ENCODE measurements around the gene ZNF207. TPM values are rescaled to one million over a fixed set of nuclear protein-coding genes. Genes with fewer than 3 reads are reported as not detected.
"Not testable (repeated sequence)": the region's sequence is repeated elsewhere in the genome, so short reads cannot be mapped to it uniquely, and the experiment has no call there.

Gene ZNF207
- total RNA-seq, 1 experiment from 2014 or later = 177 TPM

GRCh38 chr17:32385971-32386370 is 36.0 kb downstream of the ZNF207 start:
- no peak for DNase-seq (ENCODE audit: low spot score)
- ChIA-PET POLR2A (ENCODE audit: low non-redundant PET) (no interaction called here), CTCF (no interaction called here)
- H3K36me3 ChIP-seq (ENCODE audit: insufficient read depth, low read length, poor library complexity, severe bottlenecking) = peaks cover 2% of the 10 kb centered on the region
- H3K27ac ChIP-seq (ENCODE audit: low read depth, low read length, poor library complexity, severe bottlenecking) = no peak overlapping the region
- TF ChIP-seq EZH2 (IDR thresholded peaks at IDR 0.05; ENCODE audit: borderline replicate concordance, low read depth, low read length, poor library complexity, severe bottlenecking) (no peak), CTCF (conservative IDR thresholded peaks at IDR 0.05; ENCODE audit: low read depth, low read length) (no peak)
- H3K9me3 ChIP-seq (ENCODE audit: low read depth, low read length, poor library complexity, severe bottlenecking) = no peaks in the 10 kb centered on the region
- intact Hi-C loops (cut with micrococcal nuclease; ENCODE audit: unreplicated experiment) = no loop called here
- no peaks in the 10 kb centered on the region for H3K4me1 ChIP-seq (ENCODE audit: insufficient read depth, low read length, poor library complexity, severe bottlenecking)
- H3K27me3 ChIP-seq (replicated peaks; ENCODE audit: insufficient read depth, low read depth, low read length, poor library complexity) = no peaks in the 10 kb centered on the region
- H3K4me3 ChIP-seq (ENCODE audit: low read depth, low read length, poor library complexity, severe bottlenecking) = no peak overlapping the region
- BruUV-seq (replicated peaks) = no TSS peak

GRCh38 chr17:32386844-32387243 is 36.9 kb downstream of the ZNF207 start:
- DNase-seq (ENCODE audit: low spot score) = no peak
- intact Hi-C loops (cut with micrococcal nuclease; ENCODE audit: unreplicated experiment) = no loop called here
- H3K27me3 ChIP-seq (replicated peaks; ENCODE audit: insufficient read depth, low read depth, low read length, poor library complexity) = no peaks in the 10 kb centered on the region
- BruUV-seq (replicated peaks) = TSS peak; percentile 11
- no peak overlapping the region for H3K4me3 ChIP-seq (ENCODE audit: low read depth, low read length, poor library complexity, severe bottlenecking)
- ChIA-PET POLR2A (ENCODE audit: low non-redundant PET) (no interaction called here), CTCF (no interaction called here)
- no peak for TF ChIP-seq EZH2 (IDR thresholded peaks at IDR 0.05; ENCODE audit: borderline replicate concordance, low read depth, low read length, poor library complexity, severe bottlenecking)
- no peak for TF ChIP-seq CTCF (conservative IDR thresholded peaks at IDR 0.05; ENCODE audit: low read depth, low read length)
- H3K9me3 ChIP-seq (ENCODE audit: low read depth, low read length, poor library complexity, severe bottlenecking) = no peaks in the 10 kb centered on the region
- no peaks in the 10 kb centered on the region for H3K4me1 ChIP-seq (ENCODE audit: insufficient read depth, low read length, poor library complexity, severe bottlenecking)
- no peak overlapping the region for H3K27ac ChIP-seq (ENCODE audit: low read depth, low read length, poor library complexity, severe bottlenecking)
- H3K36me3 ChIP-seq (ENCODE audit: insufficient read depth, low read length, poor library complexity, severe bottlenecking) = peaks cover under 1% of the 10 kb centered on the region

GRCh38 chr17:32388128-32388527 is 38.2 kb downstream of the ZNF207 start:
- H3K4me1 ChIP-seq (ENCODE audit: insufficient read depth, low read length, poor library complexity, severe bottlenecking); POLR2A ChIA-PET (ENCODE audit: low non-redundant PET): not testable (repeated sequence)

DNA sequence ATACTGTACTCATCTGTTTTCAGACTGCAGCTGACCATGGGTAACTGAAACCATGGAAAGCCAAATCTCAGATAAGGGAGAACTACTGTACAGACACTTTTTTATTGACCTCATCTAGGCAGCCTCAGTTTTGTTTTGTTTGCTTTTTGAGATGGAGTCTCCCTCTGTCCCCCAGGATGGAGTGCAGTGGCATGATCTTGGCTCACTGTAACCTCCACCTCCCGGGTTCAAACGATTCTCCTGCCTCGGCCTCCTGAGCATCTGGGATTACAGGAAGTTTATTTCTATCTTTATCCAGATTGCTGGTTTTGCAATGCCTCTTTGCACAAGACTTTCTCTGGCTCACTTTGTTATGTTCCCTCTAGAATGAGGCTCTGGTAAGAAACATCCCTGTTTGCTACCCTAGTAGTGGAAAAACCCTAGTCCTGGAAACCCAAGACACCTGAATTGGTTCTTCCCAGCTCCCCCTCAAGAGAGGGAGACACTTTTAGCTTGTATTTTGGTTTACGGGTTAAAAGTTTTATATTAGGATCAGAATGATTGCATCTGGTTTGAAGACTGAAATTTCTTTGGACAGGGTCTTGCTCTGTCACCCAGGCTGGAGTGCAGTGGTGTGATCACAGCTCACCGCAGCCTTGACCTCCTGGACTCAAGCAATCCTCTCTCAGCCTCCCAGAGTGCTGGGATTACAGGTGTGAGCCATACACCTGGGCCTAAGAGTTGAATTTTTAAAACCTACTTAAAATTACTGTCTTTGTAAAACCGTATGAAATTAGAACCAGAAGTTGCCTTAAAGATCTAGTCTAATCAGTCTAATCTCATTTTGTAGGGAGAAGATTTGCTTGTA is 38.9 kb downstream of the ZNF207 start:
- ChIA-PET CTCF (no interaction called here), POLR2A (ENCODE audit: low non-redundant PET) (no interaction called here)
- TF ChIP-seq EZH2 (IDR thresholded peaks at IDR 0.05; ENCODE audit: borderline replicate concordance, low read depth, low read length, poor library complexity, severe bottlenecking) = no peak
- TF ChIP-seq CTCF (conservative IDR thresholded peaks at IDR 0.05; ENCODE audit: low read depth, low read length) = no peak

More at GRCh38 chr17:32388128-32388527, 38.2 kb downstream of the ZNF207 start:
- H3K4me3 ChIP-seq (ENCODE audit: low read depth, low read length, poor library complexity, severe bottlenecking); H3K27me3 ChIP-seq (replicated peaks; ENCODE audit: insufficient read depth, low read depth, low read length, poor library complexity); H3K9me3 ChIP-seq (ENCODE audit: low read depth, low read length, poor library complexity, severe bottlenecking); BruUV-seq (replicated peaks); DNase-seq (ENCODE audit: low spot score); CTCF ChIA-PET; H3K36me3 ChIP-seq (ENCODE audit: insufficient read depth, low read length, poor library complexity, severe bottlenecking); intact Hi-C loops (cut with micrococcal nuclease; ENCODE audit: unreplicated experiment); H3K27ac ChIP-seq (ENCODE audit: low read depth, low read length, poor library complexity, severe bottlenecking): not testable (repeated sequence)

More for the DNA sequence above, 38.9 kb downstream of the ZNF207 start:
- no peaks in the 10 kb centered on the region for H3K36me3 ChIP-seq (ENCODE audit: insufficient read depth, low read length, poor library complexity, severe bottlenecking)
- H3K9me3 ChIP-seq (ENCODE audit: low read depth, low read length, poor library complexity, severe bottlenecking) = no peaks in the 10 kb centered on the region
- H3K4me1 ChIP-seq (ENCODE audit: insufficient read depth, low read length, poor library complexity, severe bottlenecking) = no peaks in the 10 kb centered on the region
- intact Hi-C loops (cut with micrococcal nuclease; ENCODE audit: unreplicated experiment) = no loop called here
- BruUV-seq (replicated peaks) = no TSS peak
- no peaks in the 10 kb centered on the region for H3K27me3 ChIP-seq (replicated peaks; ENCODE audit: insufficient read depth, low read depth, low read length, poor library complexity)
- DNase-seq (ENCODE audit: low spot score) = no peak
- H3K27ac ChIP-seq (ENCODE audit: low read depth, low read length, poor library complexity, severe bottlenecking) = no peak overlapping the region
- H3K4me3 ChIP-seq (ENCODE audit: low read depth, low read length, poor library complexity, severe bottlenecking) = no peak overlapping the region
